SK-N-SH (cell line): Measurements from ENCODE around the gene LIMA1.

Source experiments
- CTCF ChIP-seq: fragments of 200-600 bp; sonication (generic); IDR thresholded peaks from 2 replicates; pipeline ENCODE4 v1.6.1; 2017; ENCODE audit warnings: antibody characterized with exemption, mild to moderate bottlenecking, moderate library complexity
- EZH2phosphoT487 ChIP-seq: fragments of 200-600 bp; sonication (generic); IDR thresholded peaks from 2 replicates; pipeline ENCODE4 v1.6.1; 2017; ENCODE audit warnings: low read depth, mixed run types, mild to moderate bottlenecking, antibody characterized with exemption, moderate library complexity, borderline replicate concordance
- FOSL2 ChIP-seq: IDR thresholded peaks from 2 replicates; pipeline ENCODE4 v1.4.0; 2012; ENCODE audit warnings: low read depth, mild to moderate bottlenecking, moderate library complexity, borderline replicate concordance
- GABPA ChIP-seq: IDR thresholded peaks from 2 replicates; pipeline ENCODE4 v1.4.0; 2012; ENCODE audit warnings: low read depth, mild to moderate bottlenecking
- MAX ChIP-seq: IDR thresholded peaks from 2 replicates; pipeline ENCODE4 v1.4.0; 2012; ENCODE audit warnings: low read depth
- POLR2AphosphoS5 ChIP-seq: IDR thresholded peaks from 2 replicates; pipeline ENCODE4 v1.6.1; 2012; ENCODE audit warnings: low read depth, low read length
- RAD21 ChIP-seq: IDR thresholded peaks from 2 replicates; pipeline ENCODE4 v1.6.1; 2012; ENCODE audit warnings: mild to moderate bottlenecking, low read length
- SIN3A ChIP-seq: IDR thresholded peaks from 2 replicates; pipeline ENCODE4 v1.6.1; 2012; ENCODE audit warnings: low read depth, mild to moderate bottlenecking, low read length, moderate library complexity, borderline replicate concordance
- SMC3 ChIP-seq: IDR thresholded peaks from 2 replicates; pipeline ENCODE4 v1.6.1; 2012; ENCODE audit warnings: low read depth, low read length, improper control_type of control experiment
- YY1 ChIP-seq: IDR thresholded peaks from 2 replicates; pipeline ENCODE4 v1.4.0; 2012; ENCODE audit warnings: low read depth, mild to moderate bottlenecking

GRCh38 chr12:50234347-50234746 is 49.0 kb downstream of the LIMA1 start:
- TF ChIP-seq CTCF (no peak), POLR2AphosphoS5 (no peak), SIN3A (no peak), MAX (peak; percentile 90), RAD21 (no peak), GABPA (no peak), YY1 (no peak), SMC3 (no peak), FOSL2 (peak; percentile 36; the same call in 1 of the 2 replicates), EZH2phosphoT487 (no peak)
